Measurements from ENCODE around the gene SLC16A8.

- no peak for TF ChIP-seq ZNF350 (tag by site-specific recombination; IDR thresholded peaks at IDR 0.05)
- no peak for TF ChIP-seq ZNF311 (tag by site-specific recombination; IDR thresholded peaks at IDR 0.05; ENCODE audit: borderline replicate concordance)
- TF ChIP-seq ZNF24 (tag by site-specific recombination; IDR thresholded peaks at IDR 0.05): no peak
- TF ChIP-seq, protein P1, sequence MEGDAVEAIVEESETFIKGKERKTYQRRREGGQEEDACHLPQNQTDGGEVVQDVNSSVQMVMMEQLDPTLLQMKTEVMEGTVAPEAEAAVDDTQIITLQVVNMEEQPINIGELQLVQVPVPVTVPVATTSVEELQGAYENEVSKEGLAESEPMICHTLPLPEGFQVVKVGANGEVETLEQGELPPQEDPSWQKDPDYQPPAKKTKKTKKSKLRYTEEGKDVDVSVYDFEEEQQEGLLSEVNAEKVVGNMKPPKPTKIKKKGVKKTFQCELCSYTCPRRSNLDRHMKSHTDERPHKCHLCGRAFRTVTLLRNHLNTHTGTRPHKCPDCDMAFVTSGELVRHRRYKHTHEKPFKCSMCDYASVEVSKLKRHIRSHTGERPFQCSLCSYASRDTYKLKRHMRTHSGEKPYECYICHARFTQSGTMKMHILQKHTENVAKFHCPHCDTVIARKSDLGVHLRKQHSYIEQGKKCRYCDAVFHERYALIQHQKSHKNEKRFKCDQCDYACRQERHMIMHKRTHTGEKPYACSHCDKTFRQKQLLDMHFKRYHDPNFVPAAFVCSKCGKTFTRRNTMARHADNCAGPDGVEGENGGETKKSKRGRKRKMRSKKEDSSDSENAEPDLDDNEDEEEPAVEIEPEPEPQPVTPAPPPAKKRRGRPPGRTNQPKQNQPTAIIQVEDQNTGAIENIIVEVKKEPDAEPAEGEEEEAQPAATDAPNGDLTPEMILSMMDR (tag by site-specific recombination; IDR thresholded peaks at IDR 0.05): no peak
- no peak for TF ChIP-seq ZSCAN30 (tag by site-specific recombination; IDR thresholded peaks at IDR 0.05)
- TF ChIP-seq REPIN1 (tag by site-specific recombination; IDR thresholded peaks at IDR 0.05; ENCODE audit: low read depth): no peak
- TF ChIP-seq ZNF423 (tag by site-specific recombination; IDR thresholded peaks at IDR 0.05): no peak
- TF ChIP-seq ZBTB8A (tag by site-specific recombination; IDR thresholded peaks at IDR 0.05): no peak
Measured at GRCh38 chr22:38042488-38042790, 41.5 kb downstream of the SLC16A8 start.

All from HEK293 (cell line).